Stomach smooth muscle (tissue), 2 donors: ENCODE results near the gene GNAI2.

Source experiments
- H3K27ac ChIP-seq: one replicate; pipeline ENCODE4 v1.7.0; 2013; ENCODE audit warnings: mild to moderate bottlenecking, low read length, inconsistent platforms
- H3K27me3 ChIP-seq, 2 donors: one replicate each; pipeline ENCODE4 v1.7.0; 2013; ENCODE audit warnings: low read length in 2 of 2; ENCODE audit not compliant: insufficient read depth in 2 of 2, control insufficient read depth in 1 of 2
- H3K36me3 ChIP-seq, 2 donors: one replicate each; pipeline ENCODE4 v1.7.0; 2013; ENCODE audit warnings: low read length in 2 of 2; ENCODE audit not compliant: control insufficient read depth in 2 of 2, insufficient read depth in 2 of 2
- H3K4me1 ChIP-seq: one replicate; pipeline ENCODE4 v1.7.0; 2013; ENCODE audit warnings: low read length; ENCODE audit not compliant: control insufficient read depth, insufficient read depth
- H3K4me3 ChIP-seq, 2 donors: one replicate each; pipeline ENCODE4 v1.7.0; 2013; ENCODE audit warnings: low read length in 2 of 2
- H3K9ac ChIP-seq, 2 donors: one replicate each; pipeline ENCODE4 v1.7.0; 2013; ENCODE audit warnings: low read length in 2 of 2, mild to moderate bottlenecking in 1 of 2
- H3K9me3 ChIP-seq, 2 donors: one replicate each; pipeline ENCODE4 v1.7.0; 2013; ENCODE audit warnings: low read length in 2 of 2; ENCODE audit not compliant: control insufficient read depth in 2 of 2
- donor health status: healthy.
- donor health status: Pancreatic carcinoma.

The GNAI2 gene

GRCh38 chr3:50299929-50300680 lies 64.1 kb downstream of the GNAI2 start:
- peak overlapping the region; percentile 44 to 86 for H3K4me3 ChIP-seq
- peak overlapping the region; percentile 42 to 89 for H3K9ac ChIP-seq
- H3K27me3 ChIP-seq: no peaks in the 10 kb centered on the region
- H3K36me3 ChIP-seq: no peaks in the 10 kb centered on the region
- H3K4me1 ChIP-seq: peaks cover 39% of the 10 kb centered on the region
- H3K27ac ChIP-seq: peak overlapping the region; percentile 84
- no peaks in the 10 kb centered on the region for H3K9me3 ChIP-seq

GRCh38 chr3:50300681-50301254 lies 64.8 kb downstream of the GNAI2 start:
- peak overlapping the region; percentile 84 for H3K27ac ChIP-seq
- H3K9ac ChIP-seq: peak overlapping the region in 1 of 2 donors; percentile 42
- H3K36me3 ChIP-seq: no peaks in the 10 kb centered on the region
- peak overlapping the region; percentile 44 to 86 for H3K4me3 ChIP-seq
- H3K9me3 ChIP-seq: no peaks in the 10 kb centered on the region
- H3K4me1 ChIP-seq: peaks cover 39% of the 10 kb centered on the region
- no peaks in the 10 kb centered on the region for H3K27me3 ChIP-seq

- Histone ChIP-seq H3K9ac (no peak overlapping the region), H3K36me3 (no peaks in the 10 kb centered on the region), H3K27ac (no peak overlapping the region), H3K4me3 (peak overlapping the region in 1 of 2 donors; percentile 40), H3K9me3 (no peaks in the 10 kb centered on the region), H3K4me1 (peaks cover 39% of the 10 kb centered on the region), H3K27me3 (no peaks in the 10 kb centered on the region)
Measured at GRCh38 chr3:50302095-50303012, 66.3 kb downstream of the GNAI2 start.

- no peaks in the 10 kb centered on the region for H3K36me3 ChIP-seq
- no peak within 1 kb of the TSS for H3K27ac ChIP-seq
- no peaks in the 10 kb centered on the region for H3K9me3 ChIP-seq
- peaks cover 37% of the 10 kb centered on the region for H3K4me1 ChIP-seq
- H3K27me3 ChIP-seq: no peaks in the 10 kb centered on the region
- peak within 1 kb of the TSS in 1 of 2 donors; percentile 40 for H3K4me3 ChIP-seq
- H3K9ac ChIP-seq: no peak within 1 kb of the TSS
Measured at GRCh38 chr3:50303013-50303815, 67.2 kb downstream of the GNAI2 start, which contains the start of gene HYAL1. Gene HYAL1, minus strand, starts transcription at chr3:50303574. Its CDS starts 618 bp downstream, at chr3:50302956.

- Histone ChIP-seq H3K4me3 (no peak overlapping the region), H3K27me3 (no peaks in the 10 kb centered on the region), H3K9ac (no peak overlapping the region), H3K36me3 (no peaks in the 10 kb centered on the region), H3K27ac (no peak overlapping the region), H3K9me3 (no peaks in the 10 kb centered on the region), H3K4me1 (peaks cover 25% of the 10 kb centered on the region)
Measured at GRCh38 chr3:50304601-50305000, 68.6 kb downstream of the GNAI2 start.
